ENCODE measurements around the gene TEX10.

GRCh38 chr9:100355561-100355960, 2.8 kb upstream of the TEX10 start:
- TF ChIP-seq POLR2AphosphoS5 (IDR thresholded peaks at IDR 0.05; ENCODE audit: insufficient read depth, low read depth, low read length) (no peak), POLR2A (IDR thresholded peaks at IDR 0.05; ENCODE audit: low read depth, low read length) (no peak), EZH2 (IDR thresholded peaks at IDR 0.05; ENCODE audit: borderline replicate concordance, low read depth, low read length, severe bottlenecking) (no peak)
- TF ChIP-seq, protein P1, sequence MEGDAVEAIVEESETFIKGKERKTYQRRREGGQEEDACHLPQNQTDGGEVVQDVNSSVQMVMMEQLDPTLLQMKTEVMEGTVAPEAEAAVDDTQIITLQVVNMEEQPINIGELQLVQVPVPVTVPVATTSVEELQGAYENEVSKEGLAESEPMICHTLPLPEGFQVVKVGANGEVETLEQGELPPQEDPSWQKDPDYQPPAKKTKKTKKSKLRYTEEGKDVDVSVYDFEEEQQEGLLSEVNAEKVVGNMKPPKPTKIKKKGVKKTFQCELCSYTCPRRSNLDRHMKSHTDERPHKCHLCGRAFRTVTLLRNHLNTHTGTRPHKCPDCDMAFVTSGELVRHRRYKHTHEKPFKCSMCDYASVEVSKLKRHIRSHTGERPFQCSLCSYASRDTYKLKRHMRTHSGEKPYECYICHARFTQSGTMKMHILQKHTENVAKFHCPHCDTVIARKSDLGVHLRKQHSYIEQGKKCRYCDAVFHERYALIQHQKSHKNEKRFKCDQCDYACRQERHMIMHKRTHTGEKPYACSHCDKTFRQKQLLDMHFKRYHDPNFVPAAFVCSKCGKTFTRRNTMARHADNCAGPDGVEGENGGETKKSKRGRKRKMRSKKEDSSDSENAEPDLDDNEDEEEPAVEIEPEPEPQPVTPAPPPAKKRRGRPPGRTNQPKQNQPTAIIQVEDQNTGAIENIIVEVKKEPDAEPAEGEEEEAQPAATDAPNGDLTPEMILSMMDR (IDR thresholded peaks at IDR 0.05; ENCODE audit: extremely low read depth in 1 of 2, insufficient read depth in 1 of 2, low read depth in 1 of 2, low read length in 2 of 2) = no peak
